Natural killer cell (primary cell): ENCODE data around the gene SIGLEC1. TPM values are rescaled to one million over a fixed set of nuclear protein-coding genes. Genes with fewer than 3 reads are reported as not detected.

Experiments used
- ATAC-seq, 3 donors: fragments of 150-1000 bp in 2 of 3; fragments of 200-7000 bp in 1 of 3; cut with Tn5 transposase; 1 replicate in 1 of 3; 2 replicates in 2 of 3; pipeline ENCODE4 v1.10.0; 2021; ENCODE audit warnings: mild to moderate bottlenecking in 2 of 3, moderate library complexity in 2 of 3
- DNase-seq, 2 donors: peaks; one replicate each; pipeline versions ENCODE4 v3.0.0 to v3.0.0-alpha.2; 2013 to 2021; ENCODE audit warnings: mixed read lengths in 1 of 2
- H3K27ac ChIP-seq: one replicate; pipeline ENCODE4 v1.5.1; 2013; ENCODE audit warnings: mild to moderate bottlenecking, low read length
- H3K27me3 ChIP-seq: one replicate; pipeline ENCODE4 v1.6.1; 2013; ENCODE audit warnings: low read length; ENCODE audit not compliant: control insufficient read depth, insufficient read depth
- H3K36me3 ChIP-seq: one replicate; pipeline ENCODE4 v1.6.1; 2013; ENCODE audit warnings: low read length; ENCODE audit not compliant: control insufficient read depth, insufficient read depth
- H3K4me1 ChIP-seq: one replicate; pipeline ENCODE4 v1.6.1; 2013; ENCODE audit warnings: low read length; ENCODE audit not compliant: control insufficient read depth, insufficient read depth
- H3K4me3 ChIP-seq: one replicate; pipeline ENCODE4 v1.5.1; 2013; ENCODE audit warnings: low read length
- H3K9me3 ChIP-seq: one replicate; pipeline ENCODE4 v1.6.1; 2013; ENCODE audit warnings: low read length; ENCODE audit not compliant: control insufficient read depth, insufficient read depth
- H3K27ac Mint-ChIP-seq, 2 donors: one replicate each; pipeline ENCODE4 v1.8.0; 2022; ENCODE audit warnings: mild to moderate bottlenecking in 2 of 2, mixed read lengths in 2 of 2, moderate library complexity in 1 of 2
- H3K27me3 Mint-ChIP-seq, 2 donors: one replicate each; pipeline ENCODE4 v1.8.0; 2022; ENCODE audit warnings: low read depth in 2 of 2, mixed read lengths in 2 of 2
- H3K36me3 Mint-ChIP-seq: one replicate; pipeline ENCODE4 v1.8.0; 2022; ENCODE audit warnings: mixed read lengths
- H3K4me1 Mint-ChIP-seq, 2 donors: one replicate each; pipeline ENCODE4 v1.8.0; 2022; ENCODE audit warnings: mixed read lengths in 2 of 2
- H3K4me3 Mint-ChIP-seq: one replicate; pipeline ENCODE4 v1.8.0; 2022; ENCODE audit warnings: mild to moderate bottlenecking, moderate library complexity, mixed read lengths
- H3K9me3 Mint-ChIP-seq, 2 donors: one replicate each; pipeline ENCODE4 v1.8.0; 2022; ENCODE audit warnings: mixed read lengths in 2 of 2
- CTCF ChIP-seq: fragments of 200-600 bp; IDR thresholded peaks from one replicate; pipeline ENCODE4 v1.8.0; 2022; ENCODE audit warnings: antibody characterized with exemption
- WGBS: methylation state at CpG from one replicate; pipeline ENCODE4 v1.1.7; 2013; ENCODE audit warnings: missing lambda C conversion rate; ENCODE audit not compliant: insufficient coverage; 5-methylcytosine and 5-hydroxymethylcytosine counted together
- intact Hi-C: fragments of 100-400 bp; cut with micrococcal nuclease; formaldehyde crosslinking; loops from one replicate; pipeline ENCODE4 v1.14.2; 2022
- total RNA-seq, 4 donors: library from RNA; stranded (reverse); fragments of 120-200 nt in 1 of 4; gene quantifications; one replicate each; pipeline versions ENCODE4 v1.2.3 to v1.2.4, GENCODE V29; 2013 to 2022

Gene SIGLEC1
- total RNA-seq, 3 donors from 2014 or later (not counting 1 experiment from before 2014, with no cell fraction given): 0.09 to 0.36 (median 0.30) TPM

- Histone ChIP-seq H3K36me3 (no peaks in the 10 kb centered on the region), H3K27me3 (no peaks in the 10 kb centered on the region), H3K4me1 (peaks cover 7% of the 10 kb centered on the region), H3K4me3 (no peak overlapping the region), H3K27ac (no peak overlapping the region), H3K9me3 (no peaks in the 10 kb centered on the region)
- DNase-seq: no peak
- Mint-ChIP-seq H3K9me3 (no peaks in the 10 kb centered on the region), H3K4me3 (no peak overlapping the region), H3K27ac (no peak overlapping the region), H3K27me3 (no peaks in the 10 kb centered on the region), H3K4me1 (no peaks in the 10 kb centered on the region), H3K36me3 (no peaks in the 10 kb centered on the region)
- ATAC-seq: no peak
- intact Hi-C loops: no loop called here
- no peak for TF ChIP-seq CTCF
- 86% methylated on average over 11 of the region's 11 CpGs for WGBS
Measured at GRCh38 chr20:3759316-3759823, 47.0 kb upstream of the SIGLEC1 start.

DNA sequence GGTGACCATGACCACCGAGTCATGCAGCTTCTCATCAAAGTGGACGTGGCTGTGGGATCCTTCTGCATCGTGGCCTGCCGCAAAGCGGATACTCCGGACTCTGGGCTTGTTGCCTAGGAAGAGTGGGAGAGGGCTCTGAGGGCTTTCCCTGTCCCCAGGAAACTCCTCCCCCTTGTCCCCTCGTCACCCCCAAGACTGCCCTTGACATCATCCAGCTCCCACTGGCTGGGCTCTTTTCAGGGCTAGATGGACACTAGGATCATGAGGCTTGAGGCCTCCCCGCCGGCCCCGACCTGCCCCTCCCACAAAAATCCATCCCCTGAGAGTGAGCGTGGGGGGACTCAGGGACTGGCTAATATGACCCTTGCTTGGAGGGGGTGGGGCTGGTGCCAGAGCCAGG, 46.2 kb upstream of the SIGLEC1 start:
- TF ChIP-seq CTCF: no peak
- no peak overlapping the region for H3K4me3 Mint-ChIP-seq
- ATAC-seq: no peak
- intact Hi-C loops: no loop called here
- no peaks in the 10 kb centered on the region for H3K4me1 ChIP-seq
- no peaks in the 10 kb centered on the region for H3K9me3 Mint-ChIP-seq
- no peaks in the 10 kb centered on the region for H3K27me3 Mint-ChIP-seq
- DNase-seq: no peak
- H3K4me1 Mint-ChIP-seq: no peaks in the 10 kb centered on the region
- 90% methylated on average over 8 of the region's 11 CpGs for WGBS
- no peaks in the 10 kb centered on the region for H3K36me3 Mint-ChIP-seq
- no peaks in the 10 kb centered on the region for H3K27me3 ChIP-seq
- H3K27ac ChIP-seq: no peak overlapping the region
- H3K4me3 ChIP-seq: no peak overlapping the region
- no peaks in the 10 kb centered on the region for H3K36me3 ChIP-seq
- no peak overlapping the region for H3K27ac Mint-ChIP-seq
- H3K9me3 ChIP-seq: no peaks in the 10 kb centered on the region

DNA sequence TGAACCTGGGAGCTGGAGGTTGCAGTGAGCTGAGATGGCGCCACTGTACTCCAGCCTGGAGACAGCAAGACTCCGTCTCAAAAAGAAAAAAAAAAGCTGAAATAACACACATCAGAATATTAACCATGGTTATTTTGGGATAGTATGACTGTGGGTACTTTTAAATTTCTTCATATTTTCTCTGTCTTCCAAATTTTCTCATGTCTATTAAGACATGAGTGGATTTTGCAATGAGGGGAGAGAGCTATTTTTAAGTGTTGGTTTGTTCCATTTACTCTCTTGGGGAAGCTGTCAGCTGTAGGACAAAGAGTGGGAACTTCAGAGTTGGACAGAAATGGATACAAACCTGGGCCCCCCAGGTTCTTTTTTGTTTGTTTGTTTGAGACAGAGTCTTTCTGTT, 44.9 kb upstream of the SIGLEC1 start:
- ATAC-seq (no peak), DNase-seq (no peak)
- no CpG with 5 or more reads among the region's 2 CpGs for WGBS
- intact Hi-C loops: no loop called here
- Histone ChIP-seq H3K27ac (no peak overlapping the region), H3K36me3 (no peaks in the 10 kb centered on the region), H3K4me3 (no peak overlapping the region), H3K27me3 (no peaks in the 10 kb centered on the region), H3K4me1 (no peaks in the 10 kb centered on the region), H3K9me3 (no peaks in the 10 kb centered on the region)
- H3K27ac Mint-ChIP-seq: no peak overlapping the region
- no peaks in the 10 kb centered on the region for H3K36me3 Mint-ChIP-seq
- no peaks in the 10 kb centered on the region for H3K9me3 Mint-ChIP-seq
- no peak overlapping the region for H3K4me3 Mint-ChIP-seq
- H3K4me1 Mint-ChIP-seq: peaks cover 0 to under 1% of the 10 kb centered on the region in 2 donors
- TF ChIP-seq CTCF: no peak
- no peaks in the 10 kb centered on the region for H3K27me3 Mint-ChIP-seq

DNA sequence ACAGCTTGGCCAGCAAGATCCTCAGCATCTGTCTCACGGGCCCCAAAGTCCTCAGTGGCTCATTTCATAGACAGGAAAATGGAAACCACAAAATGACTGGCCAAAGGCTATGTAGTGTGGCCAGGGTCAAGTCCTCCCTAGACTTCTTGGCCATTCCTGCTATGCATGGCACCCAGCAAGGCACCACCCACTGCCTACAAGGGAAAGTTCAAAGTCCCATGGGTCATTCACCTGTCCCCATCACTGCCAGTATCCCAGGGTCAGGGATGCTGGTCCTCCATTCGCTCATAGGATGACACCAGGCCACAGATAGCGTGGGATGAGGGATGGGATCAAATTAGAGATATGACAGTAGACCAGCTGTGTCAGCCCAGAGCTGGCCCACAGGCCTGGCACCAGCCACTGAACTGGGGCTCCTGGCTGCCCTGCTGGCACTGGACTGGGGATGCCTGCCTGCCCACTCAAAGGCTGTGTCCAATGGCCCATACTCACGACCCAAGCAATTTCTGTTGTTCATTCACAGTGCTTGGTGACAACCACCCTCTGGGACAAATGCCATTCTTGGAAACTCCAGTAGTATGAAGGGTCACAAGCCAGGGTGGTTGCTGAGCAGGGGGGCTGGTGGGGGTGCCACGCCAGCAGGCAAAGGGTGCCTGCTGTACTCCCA, 43.5 kb upstream of the SIGLEC1 start:
- H3K4me3 ChIP-seq: no peak overlapping the region
- no peak overlapping the region for H3K4me3 Mint-ChIP-seq
- no peaks in the 10 kb centered on the region for H3K36me3 ChIP-seq
- H3K4me1 Mint-ChIP-seq: peaks cover 0 to 4% of the 10 kb centered on the region in 2 donors
- no peaks in the 10 kb centered on the region for H3K27me3 Mint-ChIP-seq
- no peak overlapping the region for H3K27ac Mint-ChIP-seq
- DNase-seq (no peak), ATAC-seq (no peak)
- intact Hi-C loops: no loop called here
- no peaks in the 10 kb centered on the region for H3K9me3 Mint-ChIP-seq
- WGBS: 88% methylated on average over 5 of the region's 5 CpGs
- H3K27ac ChIP-seq: no peak overlapping the region
- TF ChIP-seq CTCF: no peak
- H3K4me1 ChIP-seq: no peaks in the 10 kb centered on the region
- no peaks in the 10 kb centered on the region for H3K36me3 Mint-ChIP-seq
- H3K27me3 ChIP-seq: no peaks in the 10 kb centered on the region
- no peaks in the 10 kb centered on the region for H3K9me3 ChIP-seq
